ENCODE data around the gene NARS2. TPM values are rescaled to one million over a fixed set of nuclear protein-coding genes. Genes with fewer than 3 reads are reported as not detected.

NARS2 gene
- total RNA-seq, 3 donors from 2014 or later (not counting 1 experiment from before 2014, with no cell fraction given), result 6.5 to 9.6 (median 8.8) TPM

- Histone ChIP-seq H3K9me3 (ENCODE audit: control insufficient read depth, insufficient read depth, low read length) (peaks cover 5% of the 10 kb centered on the region), H3K4me3 (ENCODE audit: low read length) (no peak overlapping the region), H3K27me3 (ENCODE audit: control insufficient read depth, insufficient read depth, low read length) (no peaks in the 10 kb centered on the region), H3K36me3 (ENCODE audit: control insufficient read depth, insufficient read depth, low read length) (no peaks in the 10 kb centered on the region), H3K4me1 (ENCODE audit: control insufficient read depth, insufficient read depth, low read length) (no peaks in the 10 kb centered on the region), H3K27ac (ENCODE audit: low read length) (no peak overlapping the region)
- ATAC-seq (no peak), DNase-seq (no peak)
- peaks cover 8% of the 10 kb centered on the region for H3K36me3 Mint-ChIP-seq
- WGBS (ENCODE audit: insufficient coverage), result 73% methylated on average over 3 of the region's 3 CpGs
- no peak overlapping the region for H3K27ac Mint-ChIP-seq
- no peak for TF ChIP-seq CTCF (IDR thresholded peaks at IDR 0.05)
- no peaks in the 10 kb centered on the region for H3K4me1 Mint-ChIP-seq
- H3K27me3 Mint-ChIP-seq (ENCODE audit: low read depth in 2 of 2), result peaks cover 17 to 19% of the 10 kb centered on the region in 2 donors
- H3K4me3 Mint-ChIP-seq, result no peak overlapping the region
- peaks cover 5 to 10% of the 10 kb centered on the region in 2 donors for H3K9me3 Mint-ChIP-seq
- intact Hi-C loops (cut with micrococcal nuclease), result no loop called here
These were observed 13.9 kb upstream of the NARS2 start for GRCh38 chr11:78588517-78588916.

GRCh38 chr11:78587446-78587845, 12.8 kb upstream of the NARS2 start:
- Histone ChIP-seq H3K27me3 (ENCODE audit: control insufficient read depth, insufficient read depth, low read length) (no peaks in the 10 kb centered on the region), H3K36me3 (ENCODE audit: control insufficient read depth, insufficient read depth, low read length) (no peaks in the 10 kb centered on the region), H3K9me3 (ENCODE audit: control insufficient read depth, insufficient read depth, low read length) (peaks cover 5% of the 10 kb centered on the region), H3K4me1 (ENCODE audit: control insufficient read depth, insufficient read depth, low read length) (no peaks in the 10 kb centered on the region), H3K4me3 (ENCODE audit: low read length) (no peak overlapping the region), H3K27ac (ENCODE audit: low read length) (no peak overlapping the region)
- WGBS (ENCODE audit: insufficient coverage), result 98% methylated on average over 3 of the region's 3 CpGs
- ATAC-seq, result no peak
- Mint-ChIP-seq H3K4me1 (no peaks in the 10 kb centered on the region), H3K4me3 (no peak overlapping the region), H3K9me3 (peaks cover 5 to 11% of the 10 kb centered on the region in 2 donors), H3K27me3 (ENCODE audit: low read depth in 2 of 2) (peaks cover 19% of the 10 kb centered on the region in 2 donors), H3K27ac (no peak overlapping the region), H3K36me3 (peaks cover 14% of the 10 kb centered on the region)
- TF ChIP-seq CTCF (IDR thresholded peaks at IDR 0.05), result no peak
- DNase-seq, result no peak
- intact Hi-C loops (cut with micrococcal nuclease), result no loop called here

- TF ChIP-seq CTCF (IDR thresholded peaks at IDR 0.05), result peak; percentile 50
- no peak overlapping the region for H3K27ac ChIP-seq (ENCODE audit: low read length)
- Mint-ChIP-seq H3K27ac (no peak overlapping the region), H3K36me3 (peaks cover 14% of the 10 kb centered on the region), H3K4me1 (no peaks in the 10 kb centered on the region), H3K27me3 (ENCODE audit: low read depth in 2 of 2) (peaks cover 23% of the 10 kb centered on the region in 2 donors), H3K4me3 (no peak overlapping the region), H3K9me3 (peaks cover 5 to 11% of the 10 kb centered on the region in 2 donors)
- H3K9me3 ChIP-seq (ENCODE audit: control insufficient read depth, insufficient read depth, low read length), result peaks cover 5% of the 10 kb centered on the region
- intact Hi-C loops (cut with micrococcal nuclease), result no loop called here
- peak in 1 of 2 donors; percentile 51 for DNase-seq
- no peaks in the 10 kb centered on the region for H3K36me3 ChIP-seq (ENCODE audit: control insufficient read depth, insufficient read depth, low read length)
- H3K27me3 ChIP-seq (ENCODE audit: control insufficient read depth, insufficient read depth, low read length), result no peaks in the 10 kb centered on the region
- no CpG with 5 or more reads among the region's 1 CpG for WGBS (ENCODE audit: insufficient coverage)
- no peaks in the 10 kb centered on the region for H3K4me1 ChIP-seq (ENCODE audit: control insufficient read depth, insufficient read depth, low read length)
- ATAC-seq, result peak in 1 of 3 donors; percentile 40
- H3K4me3 ChIP-seq (ENCODE audit: low read length), result no peak overlapping the region
These were observed 11.9 kb upstream of the NARS2 start for GRCh38 chr11:78586452-78587046.

- ATAC-seq, result no peak
- no CpG with 5 or more reads among the region's 2 CpGs for WGBS (ENCODE audit: insufficient coverage)
- Mint-ChIP-seq H3K4me3 (no peak overlapping the region), H3K27ac (no peak overlapping the region), H3K4me1 (no peaks in the 10 kb centered on the region), H3K36me3 (peaks cover 14% of the 10 kb centered on the region), H3K9me3 (peaks cover 5 to 11% of the 10 kb centered on the region in 2 donors), H3K27me3 (ENCODE audit: low read depth in 2 of 2) (peaks cover 25 to 30% of the 10 kb centered on the region in 2 donors)
- no peak for TF ChIP-seq CTCF (IDR thresholded peaks at IDR 0.05)
- Histone ChIP-seq H3K27ac (ENCODE audit: low read length) (no peak overlapping the region), H3K27me3 (ENCODE audit: control insufficient read depth, insufficient read depth, low read length) (no peaks in the 10 kb centered on the region), H3K36me3 (ENCODE audit: control insufficient read depth, insufficient read depth, low read length) (no peaks in the 10 kb centered on the region), H3K9me3 (ENCODE audit: control insufficient read depth, insufficient read depth, low read length) (peaks cover 5% of the 10 kb centered on the region), H3K4me3 (ENCODE audit: low read length) (no peak overlapping the region), H3K4me1 (ENCODE audit: control insufficient read depth, insufficient read depth, low read length) (no peaks in the 10 kb centered on the region)
- no peak for DNase-seq
- intact Hi-C loops (cut with micrococcal nuclease), result no loop called here
These were observed 9.2 kb upstream of the NARS2 start for GRCh38 chr11:78583889-78584288.

All from natural killer cell (primary cell).